Urothelium cell line (cell line): Measurements from ENCODE around the gene ZNF555.
"Not testable (repeated sequence)": the region's sequence is repeated elsewhere in the genome, so short reads cannot be mapped to it uniquely, and the experiment has no call there.

Experiments
- DNase-seq: peaks from one replicate; pipeline ENCODE4 v3.0.0; 2011; ENCODE audit warnings: low spot score, mixed read lengths
- FAIRE-seq: peaks from 2 replicates; lab custom pipeline; 2011; peaks lifted over from hg19 to GRCh38; lab: Jason Lieb, UNC

ZNF555 gene

DNA sequence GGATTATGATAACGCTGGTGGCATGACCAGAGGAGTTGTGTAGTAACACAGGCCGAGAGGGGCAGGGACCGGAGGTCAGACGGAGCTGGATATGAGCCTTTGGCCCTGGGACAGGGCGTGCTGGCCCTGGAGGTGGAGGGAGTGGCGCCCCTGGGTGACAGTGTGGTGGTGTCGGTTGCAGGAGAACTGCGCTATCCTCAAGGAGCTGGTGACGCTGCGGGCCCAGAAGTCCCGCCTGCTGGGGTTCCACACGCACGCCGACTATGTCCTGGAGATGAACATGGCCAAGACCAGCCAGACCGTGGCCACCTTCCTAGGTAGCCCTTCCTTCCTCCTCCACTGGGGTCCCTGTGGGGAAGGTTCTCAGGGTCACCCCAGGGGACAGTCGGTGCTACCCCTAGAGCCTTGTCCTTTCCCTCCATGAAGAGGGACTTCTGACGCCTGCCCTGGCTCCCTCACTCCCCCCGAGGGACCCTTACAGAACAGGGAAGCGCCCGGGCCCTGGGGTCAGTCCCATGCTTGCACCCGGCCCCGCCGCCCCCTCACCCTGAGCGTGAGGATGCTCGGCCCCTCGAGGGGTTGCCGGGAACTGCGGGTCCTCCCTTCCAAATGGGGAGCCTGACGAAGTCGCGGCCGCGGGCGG is 34.4 kb upstream of the ZNF555 start:
- FAIRE-seq (no peak), DNase-seq (no peak)

DNA sequence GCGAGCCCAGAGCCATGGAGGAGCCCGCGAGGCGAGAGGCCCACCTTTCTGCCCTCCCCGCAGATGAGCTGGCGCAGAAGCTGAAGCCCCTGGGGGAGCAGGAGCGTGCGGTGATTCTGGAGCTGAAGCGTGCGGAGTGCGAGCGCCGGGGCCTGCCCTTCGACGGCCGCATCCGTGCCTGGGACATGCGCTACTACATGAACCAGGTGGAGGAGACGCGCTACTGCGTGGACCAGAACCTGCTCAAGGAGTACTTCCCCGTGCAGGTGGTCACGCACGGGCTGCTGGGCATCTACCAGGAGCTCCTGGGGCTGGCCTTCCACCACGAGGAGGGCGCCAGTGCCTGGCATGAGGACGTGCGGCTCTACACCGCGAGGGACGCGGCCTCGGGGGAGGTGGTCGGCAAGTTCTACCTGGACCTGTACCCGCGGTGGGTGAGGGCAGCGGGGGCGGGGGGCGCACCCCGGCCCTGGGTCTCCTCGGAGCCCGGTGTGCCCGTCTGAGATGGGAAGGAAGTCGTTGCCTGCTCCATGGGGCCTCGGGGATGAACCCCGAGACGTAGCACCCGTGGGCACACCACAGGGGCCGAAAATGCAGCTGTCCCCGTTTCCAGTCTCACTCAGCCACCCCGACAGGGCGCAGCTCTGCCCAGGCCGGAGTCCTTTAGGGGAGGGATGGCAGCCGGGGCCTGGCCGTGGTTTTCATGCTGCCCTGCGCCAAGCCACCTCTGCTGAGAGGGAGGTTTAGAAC is 33.7 kb upstream of the ZNF555 start:
- no peak for DNase-seq
- FAIRE-seq: no peak

GRCh38 chr19:2808129-2808941 is 32.9 kb upstream of the ZNF555 start:
- DNase-seq: no peak
- no peak for FAIRE-seq

- FAIRE-seq: no peak
- DNase-seq: no peak
Observed at GRCh38 chr19:2809387-2810140, 31.7 kb upstream of the ZNF555 start.

DNA sequence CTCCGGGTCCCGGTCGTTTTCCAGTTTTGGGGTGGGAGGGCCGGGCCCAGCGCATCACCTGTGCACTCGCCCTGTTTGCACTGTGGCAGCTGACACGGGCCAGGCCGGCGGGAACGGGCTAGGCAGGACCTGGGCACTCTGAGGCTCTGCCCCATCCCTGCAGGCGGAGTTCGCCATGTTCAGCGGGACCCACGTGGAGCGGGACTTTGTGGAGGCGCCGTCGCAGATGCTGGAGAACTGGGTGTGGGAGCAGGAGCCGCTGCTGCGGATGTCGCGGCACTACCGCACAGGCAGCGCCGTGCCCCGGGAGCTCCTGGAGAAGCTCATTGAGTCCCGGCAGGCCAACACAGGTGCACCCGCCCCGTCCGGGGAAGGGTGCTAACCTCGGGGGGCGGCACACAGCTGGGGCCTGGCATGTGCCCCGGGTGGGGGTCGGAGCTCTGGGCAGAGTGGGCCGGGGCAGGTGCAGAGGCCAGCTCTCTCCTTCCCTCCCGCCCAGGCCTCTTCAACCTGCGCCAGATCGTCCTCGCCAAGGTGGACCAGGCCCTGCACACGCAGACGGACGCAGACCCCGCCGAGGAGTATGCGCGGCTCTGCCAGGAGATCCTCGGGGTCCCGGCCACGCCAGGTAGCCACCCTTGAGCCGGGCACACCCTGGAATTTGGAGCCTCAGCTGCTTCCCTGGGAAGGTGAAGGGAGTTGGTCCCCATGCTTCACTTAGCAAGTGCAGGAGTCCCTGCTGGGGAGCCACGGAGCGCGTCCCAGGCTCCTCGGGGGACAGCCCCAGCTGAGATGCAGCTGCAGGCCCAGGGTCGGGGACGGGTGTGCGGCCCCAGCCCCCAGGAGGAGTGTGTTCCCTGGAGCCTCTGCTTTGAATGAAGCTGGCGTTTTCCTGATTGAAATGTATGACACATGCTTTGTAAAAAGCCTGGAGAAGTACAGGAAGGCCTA is 30.9 kb upstream of the ZNF555 start:
- no peak for DNase-seq

DNA sequence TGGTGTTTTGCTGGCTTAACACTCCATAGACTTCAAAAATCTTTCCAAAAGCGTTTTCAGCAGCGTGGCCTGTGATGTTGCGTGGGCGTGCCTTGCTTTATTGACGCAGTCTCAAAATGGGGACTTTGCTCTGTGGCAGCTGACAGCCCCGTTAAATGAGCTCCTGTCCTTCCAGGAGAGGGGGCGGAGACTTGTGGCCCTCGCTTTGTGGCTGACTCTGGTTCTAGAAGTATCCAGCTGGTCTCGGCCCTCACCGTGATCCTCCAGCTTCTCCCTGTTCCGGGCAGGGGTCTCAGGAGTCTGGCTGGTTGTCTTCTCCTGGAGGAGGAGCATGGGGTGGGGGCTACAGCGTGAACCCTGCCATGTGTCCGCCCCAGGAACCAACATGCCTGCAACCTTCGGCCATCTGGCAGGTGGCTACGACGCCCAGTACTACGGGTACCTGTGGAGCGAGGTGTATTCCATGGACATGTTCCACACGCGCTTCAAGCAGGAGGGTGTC is 30.0 kb upstream of the ZNF555 start:
- no peak for FAIRE-seq
- no peak for DNase-seq

More for the DNA sequence above, 30.9 kb upstream of the ZNF555 start:
- FAIRE-seq: no peak

DNA sequence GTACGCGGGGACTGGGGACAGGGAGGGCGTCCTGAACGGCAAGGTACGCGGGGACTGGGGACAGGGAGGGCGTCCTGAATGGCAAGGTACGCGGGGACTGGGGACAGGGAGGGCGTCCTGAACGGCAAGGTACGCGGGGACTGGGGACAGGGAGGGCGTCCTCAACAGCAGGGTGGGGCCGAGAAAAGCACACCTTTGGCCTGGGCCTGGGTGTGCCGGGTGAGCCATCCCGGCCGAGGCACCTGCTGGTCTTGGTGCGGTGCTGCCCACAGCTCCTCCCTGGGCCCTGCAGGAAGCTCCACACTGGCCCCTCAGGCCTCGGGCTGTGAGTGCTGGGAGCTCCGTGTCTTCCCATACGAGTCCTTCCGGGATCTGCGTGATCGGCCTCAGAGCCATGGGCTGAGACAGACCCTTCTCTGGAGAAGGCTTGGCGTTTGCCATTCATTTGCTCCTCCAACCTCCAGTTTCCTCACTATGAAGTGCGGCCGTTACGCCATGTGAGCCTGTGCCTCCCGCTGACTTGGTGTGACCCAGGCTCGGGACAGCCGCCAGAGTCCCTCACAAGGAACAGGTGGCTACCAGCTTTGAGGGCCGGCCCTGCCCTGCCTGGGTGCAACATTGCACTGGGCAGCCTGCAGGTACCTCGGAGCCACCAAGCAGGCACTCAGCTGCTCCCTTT is 29.4 kb upstream of the ZNF555 start:
- FAIRE-seq (no peak), DNase-seq (no peak)

GRCh38 chr19:2812414-2813234 is 28.7 kb upstream of the ZNF555 start:
- FAIRE-seq: no peak

GRCh38 chr19:2813235-2814160 is 27.8 kb upstream of the ZNF555 start:
- no peak for FAIRE-seq
- DNase-seq: no peak

More at GRCh38 chr19:2812414-2813234, 28.7 kb upstream of the ZNF555 start:
- DNase-seq: no peak

DNA sequence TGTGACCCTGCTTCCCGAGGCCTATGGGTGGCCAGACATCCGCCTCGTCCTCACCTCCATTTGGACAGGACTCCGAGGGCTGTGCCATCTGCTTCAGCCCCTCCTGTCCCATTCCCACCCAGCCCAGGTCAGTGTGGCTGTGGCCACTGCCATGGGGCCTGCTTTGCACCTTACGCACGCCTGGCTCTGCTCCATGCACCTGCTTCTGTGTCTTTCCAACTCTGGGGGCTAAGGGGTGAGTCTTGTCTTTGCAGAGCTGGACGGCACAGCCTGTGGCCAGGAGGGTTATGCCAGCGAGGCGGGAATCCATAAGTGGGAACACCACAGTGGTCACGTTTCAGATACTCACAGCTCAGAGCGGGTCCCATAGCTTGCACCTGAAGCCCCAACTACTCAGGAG is 26.8 kb upstream of the ZNF555 start:
- FAIRE-seq: no peak

DNA sequence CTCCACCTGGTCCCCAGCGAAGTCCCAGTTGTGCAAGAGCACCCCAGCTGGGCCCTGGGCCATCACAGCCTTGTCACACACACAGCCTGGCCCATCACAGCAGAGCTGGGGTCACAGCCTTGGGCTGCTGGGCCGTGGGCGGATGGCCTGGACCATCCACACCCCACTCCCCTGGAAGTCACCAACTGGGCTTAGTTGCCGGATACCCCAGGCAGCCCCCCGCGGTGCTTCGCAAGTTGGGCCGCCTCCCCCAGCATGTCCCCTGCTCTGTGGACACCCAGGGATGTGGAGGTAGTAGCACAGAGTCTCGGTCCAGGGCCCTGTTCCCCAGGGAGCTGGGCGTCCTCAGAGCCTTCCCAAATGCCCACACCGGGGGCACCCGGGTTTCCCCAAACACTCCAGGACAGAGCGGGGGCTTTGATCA is 26.1 kb upstream of the ZNF555 start:
- FAIRE-seq (no peak), DNase-seq (no peak)

More for the DNA sequence above, 26.8 kb upstream of the ZNF555 start:
- DNase-seq: no peak

GRCh38 chr19:2815923-2816322 is 25.4 kb upstream of the ZNF555 start:
- DNase-seq (no peak), FAIRE-seq (no peak)

GRCh38 chr19:2816641-2817040 is 24.6 kb upstream of the ZNF555 start:
- no peak for DNase-seq
- FAIRE-seq: no peak

DNA sequence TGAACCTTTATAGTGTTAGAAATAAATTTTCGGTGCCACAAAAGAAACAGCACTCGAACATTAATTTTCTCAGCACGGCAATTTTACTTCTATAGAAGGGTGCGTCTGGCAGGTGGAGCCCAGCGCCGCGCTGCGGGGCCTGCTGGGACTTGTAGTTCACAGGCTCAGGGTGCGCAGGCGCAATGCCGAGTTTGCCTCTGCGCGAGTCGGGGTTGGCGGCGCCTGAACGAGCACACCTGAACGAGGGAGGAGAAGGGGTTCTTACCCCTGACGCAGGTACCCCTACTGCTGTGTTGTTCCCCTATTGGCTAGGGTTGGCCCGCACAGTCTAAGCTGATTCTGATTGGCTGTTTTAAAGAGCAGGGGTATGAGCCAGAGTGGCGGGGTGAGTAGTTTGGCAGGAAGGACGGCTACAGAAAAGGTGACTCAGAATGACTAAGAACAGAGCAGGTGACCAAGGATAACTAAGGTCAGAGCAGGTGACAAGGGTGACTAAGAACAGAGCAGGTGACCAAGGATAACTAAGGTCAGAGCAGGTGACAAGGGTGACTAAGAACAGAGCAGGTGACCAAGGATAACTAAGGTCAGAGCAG is 23.9 kb upstream of the ZNF555 start:
- not testable (repeated sequence) for DNase-seq, FAIRE-seq

DNA sequence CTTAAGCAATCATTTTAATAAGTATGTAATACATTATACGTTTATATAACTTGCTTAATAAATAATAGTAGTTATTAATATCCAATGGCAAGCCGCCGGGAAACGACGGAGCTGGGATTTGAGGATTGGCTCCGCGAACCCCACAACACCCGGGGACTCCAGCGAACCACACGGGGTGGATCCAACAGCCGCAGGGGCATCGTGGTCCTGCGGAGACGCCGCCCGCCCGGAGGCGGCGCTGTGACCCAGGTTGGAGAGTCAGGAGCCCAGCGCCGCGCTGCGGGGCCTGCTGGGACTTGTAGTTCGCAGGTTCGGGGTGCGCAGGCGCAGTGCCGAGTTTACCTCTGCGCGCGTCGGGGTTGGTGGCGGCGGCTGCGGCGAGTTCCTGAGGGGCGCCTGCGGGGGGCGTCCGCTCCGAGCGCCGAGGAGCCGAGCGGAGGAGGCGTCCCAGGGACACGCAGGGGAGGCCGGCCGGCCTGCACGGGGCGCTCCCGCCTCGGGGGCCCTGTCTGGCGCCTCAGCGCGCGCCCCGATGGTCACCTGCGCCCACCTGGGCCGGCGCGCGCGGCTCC is 21.6 kb upstream of the ZNF555 start, which contains the start of gene ZNF554:
TSS of gene ZNF554 (plus strand) at position 329 of the 572 bp plus-strand sequence. CDS start at position 533, 204 bp downstream.
- DNase-seq: peak; percentile 88
- no peak for FAIRE-seq

GRCh38 chr19:2820112-2820702 is 21.1 kb upstream of the ZNF555 start:
- DNase-seq (peak; percentile 16), FAIRE-seq (no peak)
